H7 (cell line): ENCODE data around the gene MMAA. TPM values are rescaled to one million over a fixed set of nuclear protein-coding genes. Genes with fewer than 3 reads are reported as not detected.
"Not testable (repeated sequence)": the region's sequence is repeated elsewhere in the genome, so short reads cannot be mapped to it uniquely, and the experiment has no call there.

Experiments used
- DNase-seq: peaks from one replicate; pipeline ENCODE4 v3.0.0; 2012
- H3K27me3 ChIP-seq: 2 replicates; pipeline ENCODE4 v1.6.0; 2011; ENCODE audit warnings: mild to moderate bottlenecking, low read length; ENCODE audit not compliant: control insufficient read depth, insufficient read depth
- H3K36me3 ChIP-seq: replicated peaks from 2 replicates; pipeline ENCODE4 v1.5.1; 2011; ENCODE audit warnings: low read length; ENCODE audit not compliant: control insufficient read depth, insufficient read depth
- H3K4me3 ChIP-seq: 2 replicates; pipeline ENCODE4 v1.5.1; 2011; ENCODE audit warnings: low read depth, mild to moderate bottlenecking, control low read depth, low read length, moderate library complexity; ENCODE audit not compliant: insufficient read depth
- total RNA-seq: library from RNA; depleted of rRNA; stranded (reverse); fragments of >200 nt; shearing (Covaris generic); gene quantifications from 2 replicates; pipeline ENCODE4 v1.2.3, GENCODE V29; 2014; rRNA removed

MMAA gene
- 2.6 and 4.1 TPM in 2 replicates for total RNA-seq

- Histone ChIP-seq H3K36me3 (no peaks in the 10 kb centered on the region), H3K4me3 (peak within 1 kb of the TSS; percentile 84), H3K27me3 (no peaks in the 10 kb centered on the region)
- peak; percentile 96 for DNase-seq
Measured at GRCh38 chr4:145618932-145619638, at the start of gene MMAA. Gene MMAA, plus strand, starts transcription at chr4:145619385. Its CDS starts 19,755 bp downstream, at chr4:145639140.

- not testable (repeated sequence) for H3K27me3 ChIP-seq, H3K36me3 ChIP-seq, DNase-seq, H3K4me3 ChIP-seq
Measured at GRCh38 chr4:145574546-145574945, 44.6 kb upstream of the MMAA start.

- Histone ChIP-seq H3K4me3 (no peak overlapping the region), H3K27me3 (no peaks in the 10 kb centered on the region), H3K36me3 (no peaks in the 10 kb centered on the region)
- no peak for DNase-seq
Measured at GRCh38 chr4:145580906-145581305, 38.3 kb upstream of the MMAA start.

GRCh38 chr4:145583191-145584055, 35.8 kb upstream of the MMAA start:
- Histone ChIP-seq H3K4me3 (no peak overlapping the region), H3K27me3 (no peaks in the 10 kb centered on the region), H3K36me3 (no peaks in the 10 kb centered on the region)
- DNase-seq: no peak

- H3K27me3 ChIP-seq: no peaks in the 10 kb centered on the region
- no peak for DNase-seq
- H3K36me3 ChIP-seq: no peaks in the 10 kb centered on the region
- no peak overlapping the region for H3K4me3 ChIP-seq
Measured at GRCh38 chr4:145587088-145587754, 32.0 kb upstream of the MMAA start.

- not testable (repeated sequence) for H3K36me3 ChIP-seq, H3K4me3 ChIP-seq, H3K27me3 ChIP-seq, DNase-seq
Measured at GRCh38 chr4:145589381-145589780, 29.8 kb upstream of the MMAA start.

- Histone ChIP-seq H3K36me3 (no peaks in the 10 kb centered on the region), H3K27me3 (no peaks in the 10 kb centered on the region), H3K4me3 (no peak overlapping the region)
- DNase-seq: no peak
Measured at GRCh38 chr4:145589916-145590702, 29.1 kb upstream of the MMAA start.

GRCh38 chr4:145602129-145602760, 16.9 kb upstream of the MMAA start:
- no peak overlapping the region for H3K4me3 ChIP-seq
- no peaks in the 10 kb centered on the region for H3K36me3 ChIP-seq
- DNase-seq: no peak
- no peaks in the 10 kb centered on the region for H3K27me3 ChIP-seq

- Histone ChIP-seq H3K36me3 (no peaks in the 10 kb centered on the region), H3K27me3 (no peaks in the 10 kb centered on the region), H3K4me3 (no peak overlapping the region)
- no peak for DNase-seq
Measured at GRCh38 chr4:145605941-145606340, 13.2 kb upstream of the MMAA start.

- Histone ChIP-seq H3K27me3 (no peaks in the 10 kb centered on the region), H3K4me3 (no peak overlapping the region), H3K36me3 (no peaks in the 10 kb centered on the region)
- DNase-seq: peak; percentile 25
Measured at GRCh38 chr4:145609481-145610427, 9.4 kb upstream of the MMAA start.

- H3K36me3 ChIP-seq: no peaks in the 10 kb centered on the region
- DNase-seq: no peak
- H3K4me3 ChIP-seq: no peak overlapping the region
- no peaks in the 10 kb centered on the region for H3K27me3 ChIP-seq
Measured at GRCh38 chr4:145613566-145614232, 5.5 kb upstream of the MMAA start.

GRCh38 chr4:145614233-145614610, 5.0 kb upstream of the MMAA start:
- H3K36me3 ChIP-seq: no peaks in the 10 kb centered on the region
- H3K4me3 ChIP-seq: no peak overlapping the region
- DNase-seq: no peak
- H3K27me3 ChIP-seq: no peaks in the 10 kb centered on the region
